AG10803 (cell line): ENCODE results near the gene SRMS.
"Not testable (repeated sequence)": the region's sequence is repeated elsewhere in the genome, so short reads cannot be mapped to it uniquely, and the experiment has no call there.

Experiments
- DNase-seq: peaks from one replicate; pipeline ENCODE4 v3.0.0; 2010; ENCODE audit warnings: low read depth
- H3K4me3 ChIP-seq: 2 replicates; pipeline ENCODE4 v1.5.1; 2011; ENCODE audit warnings: mild to moderate bottlenecking, low read length, control low read depth
- CTCF ChIP-seq: conservative IDR thresholded peaks from 2 replicates; pipeline ENCODE4 v1.5.1; 2011; ENCODE audit warnings: mild to moderate bottlenecking, low read length, control low read depth, inconsistent platforms

SRMS gene

GRCh38 chr20:63520504-63520933, 27.0 kb downstream of the SRMS start, which contains the start of gene PPDPF:
Gene PPDPF, plus strand, starts transcription at chr20:63520765. Its CDS starts 544 bp downstream, at chr20:63521309.
- no peak for TF ChIP-seq CTCF
- peak within 1 kb of the TSS; percentile 86 for H3K4me3 ChIP-seq
- peak; percentile 74 for DNase-seq

GRCh38 chr20:63519668-63520503, 27.7 kb downstream of the SRMS start:
- H3K4me3 ChIP-seq, result peak overlapping the region; percentile 69
- DNase-seq, result peak; percentile 45
- peak; percentile 34 for TF ChIP-seq CTCF

- DNase-seq, result no peak
- H3K4me3 ChIP-seq, result peak overlapping the region; percentile 69
- TF ChIP-seq CTCF, result no peak
These were observed 28.4 kb downstream of the SRMS start for GRCh38 chr20:63518946-63519667.

GRCh38 chr20:63518351-63518861, 29.1 kb downstream of the SRMS start:
- no peak for TF ChIP-seq CTCF
- DNase-seq, result no peak
- no peak overlapping the region for H3K4me3 ChIP-seq

GRCh38 chr20:63517376-63518309, 29.9 kb downstream of the SRMS start:
- DNase-seq, result no peak
- H3K4me3 ChIP-seq, result no peak overlapping the region
- TF ChIP-seq CTCF, result no peak

GRCh38 chr20:63514520-63514919, 33.0 kb downstream of the SRMS start:
- not testable (repeated sequence) for H3K4me3 ChIP-seq, DNase-seq

- no peak for DNase-seq
- no peak overlapping the region for H3K4me3 ChIP-seq
- TF ChIP-seq CTCF, result no peak
These were observed 34.3 kb downstream of the SRMS start for GRCh38 chr20:63513207-63513606.
